Dendritic cell treated with granulocyte-macrophage colony-stimulating factor and Interleukin-4, amounts not matched to agents 40 ng/mL and 50 ng/mL, for 4 days (primary cell): ENCODE results near the gene CNST.
"Not testable (repeated sequence)": the region's sequence is repeated elsewhere in the genome, so short reads cannot be mapped to it uniquely, and the experiment has no call there.

Experiments used
- H3K27ac Mint-ChIP-seq: one replicate; pipeline ENCODE4 v1.8.0; 2022; ENCODE audit warnings: mild to moderate bottlenecking, mixed read lengths
- H3K27me3 Mint-ChIP-seq: one replicate; pipeline ENCODE4 v1.8.0; 2022; ENCODE audit warnings: mild to moderate bottlenecking, mixed read lengths
- H3K36me3 Mint-ChIP-seq: one replicate; pipeline ENCODE4 v1.8.0; 2022; ENCODE audit warnings: low read depth, mixed read lengths
- H3K4me1 Mint-ChIP-seq: one replicate; pipeline ENCODE4 v1.8.0; 2022; ENCODE audit warnings: low read depth, mixed read lengths
- H3K4me3 Mint-ChIP-seq: one replicate; pipeline ENCODE4 v1.8.0; 2022; ENCODE audit warnings: mild to moderate bottlenecking, moderate library complexity, mixed read lengths
- H3K9me3 Mint-ChIP-seq: one replicate; pipeline ENCODE4 v1.8.0; 2022; ENCODE audit warnings: mixed read lengths
- intact Hi-C: fragments of 100-400 bp; cut with micrococcal nuclease; formaldehyde crosslinking; loops from one replicate; pipeline ENCODE4 v1.15.0; 2022

CNST gene

GRCh38 chr1:246712428-246712827, 146.2 kb downstream of the CNST start:
- H3K36me3 Mint-ChIP-seq, H3K27me3 Mint-ChIP-seq, intact Hi-C loops, H3K27ac Mint-ChIP-seq, H3K4me3 Mint-ChIP-seq: not testable (repeated sequence)
- Mint-ChIP-seq H3K9me3 (peaks cover 18% of the 10 kb centered on the region), H3K4me1 (peaks cover 23% of the 10 kb centered on the region)
